NCI-H187 (cell line): ENCODE results near the gene APBB2.
A peak's percentile ranks its signal among the peaks of the same experiment; 100 is the strongest.

Source experiments
- DNase-seq, 2 experiments: peaks; one replicate each; lab custom pipeline; 2025; lab: John Stamatoyannopoulos, UW

Gene APBB2

DNA sequence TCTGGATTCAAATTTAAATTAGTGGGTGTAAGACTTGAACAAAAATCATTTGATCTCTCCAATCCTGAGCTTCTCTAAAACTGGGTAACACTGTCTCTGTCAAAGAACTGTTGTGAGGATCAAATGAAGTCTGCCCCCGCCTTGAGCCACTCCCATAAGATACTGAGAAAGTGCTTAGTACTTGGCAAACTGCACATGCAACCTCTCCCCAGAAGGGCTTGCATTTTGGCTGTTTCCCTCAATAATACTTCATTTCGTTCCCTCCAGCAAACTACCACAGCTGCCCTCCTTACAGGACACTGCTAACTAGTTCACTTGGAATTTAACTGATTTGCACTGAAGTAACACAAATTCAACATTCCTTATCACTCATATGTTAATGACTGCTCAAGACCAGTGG lies 79.8 kb downstream of the APBB2 start:
- no peak for DNase-seq

DNA sequence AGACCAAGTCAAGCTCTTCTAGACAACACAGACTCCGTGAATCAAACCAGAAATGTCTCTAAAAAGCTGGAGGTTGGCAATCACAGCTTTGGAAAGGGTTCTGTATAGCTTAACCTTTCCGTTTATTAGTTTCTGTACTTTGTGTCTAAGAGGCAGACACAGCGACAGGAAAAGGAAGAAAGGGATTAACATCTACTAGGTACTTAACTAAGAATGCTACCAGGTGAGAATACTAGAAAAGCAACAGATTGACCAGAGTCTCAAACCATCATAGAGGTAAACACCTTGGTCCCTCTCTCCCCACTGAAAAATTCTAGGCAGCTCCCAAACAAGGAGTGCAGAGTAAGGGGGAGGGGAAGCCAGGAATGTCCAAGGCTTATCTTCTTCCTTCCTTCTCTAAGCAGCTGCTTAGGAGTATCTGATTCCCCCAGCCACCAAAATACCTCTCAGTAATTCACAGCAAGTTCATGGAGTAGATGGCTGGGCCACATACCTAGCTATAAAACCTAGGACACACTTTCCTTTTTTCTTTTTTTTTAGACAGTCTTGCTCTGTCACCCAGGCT lies 80.8 kb downstream of the APBB2 start:
- DNase-seq: no peak

DNA sequence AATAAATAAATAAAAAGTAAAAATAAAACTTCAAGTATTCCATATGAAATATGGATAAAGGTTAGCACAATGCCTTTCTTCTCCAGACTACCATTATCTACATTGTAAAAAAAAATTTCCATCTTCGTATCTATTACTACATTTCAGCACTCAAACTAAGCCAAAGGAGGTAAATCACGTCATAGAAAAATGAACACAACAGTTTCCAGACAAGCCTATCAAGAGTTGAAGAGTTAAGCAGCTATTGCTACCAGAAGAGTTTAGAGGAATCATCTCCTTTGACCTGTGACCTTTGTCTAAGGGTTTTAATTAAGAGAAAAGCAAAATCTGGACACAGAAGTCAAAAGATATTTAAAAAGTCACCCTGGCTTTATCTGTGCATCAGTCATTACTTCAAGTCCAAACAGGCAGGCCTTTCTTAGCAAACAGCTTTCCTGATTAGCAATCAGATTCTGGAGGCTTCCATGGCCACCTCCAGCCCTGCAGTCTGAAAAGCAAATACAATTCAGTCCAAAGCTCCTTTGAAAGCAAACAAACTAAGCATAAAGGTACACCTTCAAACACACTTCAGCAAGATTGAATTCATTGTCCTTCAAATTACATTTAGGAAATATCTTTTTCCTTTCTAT lies 82.2 kb downstream of the APBB2 start:
- DNase-seq: no peak

DNA sequence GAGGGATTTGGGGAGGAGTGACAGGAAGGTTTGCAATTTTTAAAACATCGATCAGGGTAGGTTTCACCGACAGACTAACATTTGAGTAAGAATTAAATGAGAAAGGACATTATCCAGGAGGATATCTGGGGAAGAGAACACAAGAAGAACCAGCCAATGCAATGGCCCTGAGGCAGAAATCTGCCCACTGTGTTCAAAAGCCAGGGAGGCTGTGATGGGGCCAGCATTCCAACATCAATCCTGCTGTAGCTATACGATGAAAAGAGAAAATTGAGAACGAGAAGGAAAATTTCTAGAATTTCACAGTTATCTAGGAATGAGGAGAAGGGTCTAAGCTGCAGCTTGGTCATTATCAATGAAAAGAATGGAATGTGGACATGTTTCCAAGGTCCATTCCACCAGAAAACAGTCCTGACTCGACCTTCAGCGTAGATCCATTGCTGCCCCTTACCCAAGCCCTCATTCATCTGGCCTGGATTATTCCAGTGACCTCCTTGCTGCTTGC lies 84.4 kb downstream of the APBB2 start:
- no peak for DNase-seq

DNA sequence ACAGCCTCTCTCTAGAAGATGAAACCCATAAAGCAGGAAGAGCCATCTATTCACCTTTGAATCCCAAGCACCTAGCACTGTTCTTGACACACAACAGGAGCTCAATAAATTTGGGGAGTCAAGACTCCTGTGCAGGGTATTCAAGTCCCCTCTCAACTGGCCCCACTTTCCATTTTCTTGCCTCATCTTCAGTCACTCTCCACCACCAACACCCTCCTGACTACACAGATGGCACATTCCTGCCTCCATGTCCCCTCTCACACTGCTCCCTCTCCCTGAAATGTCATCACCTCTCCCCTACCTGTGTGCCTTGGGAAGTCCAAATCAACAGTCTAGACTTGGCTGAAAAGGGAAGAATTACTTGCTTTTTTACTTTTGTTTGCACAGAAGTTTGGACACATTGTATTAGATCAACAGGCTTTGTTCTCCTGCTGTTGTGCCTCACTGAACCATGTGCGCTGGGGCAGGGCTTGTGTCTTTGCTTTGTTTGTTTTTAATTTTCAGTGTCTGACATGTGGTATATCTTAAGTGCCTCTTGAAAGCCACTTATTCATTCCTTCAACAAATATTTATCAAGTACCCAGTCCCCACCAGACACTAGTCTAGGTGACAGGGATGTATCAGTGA lies 85.1 kb downstream of the APBB2 start:
- DNase-seq: no peak

DNA sequence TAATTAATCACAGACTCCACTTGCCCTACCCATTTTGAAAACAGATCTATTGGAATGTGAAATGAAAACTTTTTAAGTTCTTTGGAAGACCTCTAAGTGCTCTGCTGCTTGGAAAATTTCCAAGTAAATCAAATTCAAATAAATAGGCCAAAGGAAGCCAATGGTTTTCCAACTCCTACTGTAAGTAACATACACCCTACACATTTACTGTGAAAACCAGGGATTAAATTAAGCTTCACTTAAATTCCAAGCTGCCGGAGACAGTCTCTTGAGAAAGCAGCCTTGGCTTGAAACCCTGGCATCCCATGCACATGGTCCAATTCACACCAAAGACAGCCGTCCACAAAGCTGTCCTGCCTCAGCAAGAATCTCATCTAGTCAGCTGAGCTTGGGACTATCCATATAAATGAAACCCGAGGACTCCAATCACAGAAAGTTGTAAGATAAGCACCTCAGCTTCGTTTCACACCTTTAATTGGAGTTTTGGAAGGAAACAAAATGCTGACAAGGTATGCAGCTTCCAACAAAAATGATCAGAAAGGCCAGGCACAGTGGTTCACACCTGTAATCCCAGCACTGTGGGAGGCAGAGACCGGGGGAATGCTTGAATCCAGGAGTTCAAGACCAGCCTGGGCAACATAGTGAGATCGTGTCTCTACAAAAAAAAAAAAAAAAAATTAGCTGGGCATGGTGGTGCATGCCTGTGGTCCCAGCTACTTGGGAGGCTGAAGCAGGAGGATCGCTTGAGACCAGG lies 88.6 kb downstream of the APBB2 start:
- DNase-seq: no peak

DNA sequence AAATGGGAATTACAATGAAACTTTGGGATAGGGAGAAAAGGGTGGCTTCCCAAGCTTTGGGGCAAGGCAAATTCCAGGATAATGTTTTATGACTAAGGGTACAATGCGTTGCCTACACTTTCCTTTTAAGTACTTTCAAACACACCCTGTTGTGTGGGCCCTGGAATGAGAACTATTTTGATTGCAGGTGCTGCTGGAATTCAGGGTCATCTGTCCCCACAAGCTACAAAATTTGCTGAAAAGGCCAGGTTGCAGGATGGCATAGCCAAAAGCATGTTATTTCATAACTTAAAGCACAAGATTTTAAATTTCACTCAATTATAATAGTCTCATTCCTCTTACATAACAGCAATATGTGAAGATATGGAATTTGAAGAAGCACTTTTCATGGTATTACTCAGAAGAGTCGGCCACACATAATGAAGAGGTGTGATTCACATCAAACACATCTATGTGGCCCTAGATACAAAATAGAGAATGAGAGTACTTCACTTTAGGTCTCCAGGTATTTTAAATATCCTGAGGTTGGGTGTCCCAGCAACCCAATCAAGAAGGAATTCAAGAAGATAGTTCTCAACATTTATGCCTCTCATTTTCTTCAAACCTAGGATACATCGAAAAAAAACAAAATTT lies 89.3 kb downstream of the APBB2 start:
- DNase-seq: no peak

DNA sequence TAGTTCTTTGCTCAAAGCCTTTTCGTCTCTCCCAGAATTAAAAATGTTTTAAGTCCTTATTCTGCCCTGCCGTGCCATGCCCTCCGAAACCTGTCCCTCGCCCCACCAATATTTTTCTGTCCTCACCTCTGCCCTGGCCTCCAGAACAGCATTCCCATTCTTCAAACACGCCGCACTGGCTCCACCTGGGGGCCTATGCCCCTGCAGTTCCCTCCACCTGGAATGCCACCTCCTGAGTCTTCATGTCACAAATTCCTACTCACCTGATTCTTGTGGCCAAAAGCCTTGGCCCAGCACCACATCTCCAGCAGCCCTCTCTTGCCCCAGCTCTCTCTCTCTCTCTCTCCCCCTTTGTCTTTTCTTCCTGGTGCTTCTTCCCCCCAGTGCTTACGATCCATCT lies 91.6 kb downstream of the APBB2 start:
- no peak for DNase-seq

DNA sequence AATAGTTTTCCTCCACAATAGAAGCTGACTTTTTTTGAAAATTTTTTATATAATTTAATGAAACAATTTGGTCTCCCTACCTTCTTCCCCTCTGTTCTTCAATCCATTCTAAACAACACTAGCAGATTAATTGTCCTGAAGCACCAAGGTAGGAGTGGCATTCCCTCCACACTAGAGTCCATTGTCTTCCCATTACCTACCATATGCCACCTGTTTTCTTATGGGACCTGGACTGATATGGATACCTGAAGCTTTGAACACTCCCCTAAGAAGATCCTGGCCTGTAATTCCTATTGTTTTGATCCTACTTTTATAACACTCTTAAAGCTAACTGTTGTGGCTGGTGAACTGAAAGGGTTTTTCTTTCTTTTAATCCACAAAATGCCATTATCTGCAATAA lies 92.0 kb downstream of the APBB2 start:
- no peak for DNase-seq

DNA sequence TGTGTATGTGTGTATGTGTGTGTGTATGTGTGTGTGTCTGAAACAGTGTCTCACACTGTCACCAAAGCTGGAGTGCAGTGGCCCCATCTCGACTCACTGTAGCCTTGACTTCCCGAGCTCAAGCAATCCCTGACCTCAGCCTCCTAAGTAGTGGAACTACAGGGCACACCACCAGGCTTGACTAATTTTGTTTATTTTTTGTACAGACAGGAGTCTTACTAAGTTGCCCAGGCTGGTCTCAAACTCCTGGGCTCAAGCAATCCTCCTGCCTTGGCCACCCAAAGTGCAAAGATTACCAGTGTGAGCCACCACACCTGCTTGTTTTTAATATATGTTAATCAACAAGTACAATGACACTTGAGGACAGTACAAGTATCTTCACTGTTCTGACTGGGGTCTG lies 92.4 kb downstream of the APBB2 start:
- DNase-seq: no peak

DNA sequence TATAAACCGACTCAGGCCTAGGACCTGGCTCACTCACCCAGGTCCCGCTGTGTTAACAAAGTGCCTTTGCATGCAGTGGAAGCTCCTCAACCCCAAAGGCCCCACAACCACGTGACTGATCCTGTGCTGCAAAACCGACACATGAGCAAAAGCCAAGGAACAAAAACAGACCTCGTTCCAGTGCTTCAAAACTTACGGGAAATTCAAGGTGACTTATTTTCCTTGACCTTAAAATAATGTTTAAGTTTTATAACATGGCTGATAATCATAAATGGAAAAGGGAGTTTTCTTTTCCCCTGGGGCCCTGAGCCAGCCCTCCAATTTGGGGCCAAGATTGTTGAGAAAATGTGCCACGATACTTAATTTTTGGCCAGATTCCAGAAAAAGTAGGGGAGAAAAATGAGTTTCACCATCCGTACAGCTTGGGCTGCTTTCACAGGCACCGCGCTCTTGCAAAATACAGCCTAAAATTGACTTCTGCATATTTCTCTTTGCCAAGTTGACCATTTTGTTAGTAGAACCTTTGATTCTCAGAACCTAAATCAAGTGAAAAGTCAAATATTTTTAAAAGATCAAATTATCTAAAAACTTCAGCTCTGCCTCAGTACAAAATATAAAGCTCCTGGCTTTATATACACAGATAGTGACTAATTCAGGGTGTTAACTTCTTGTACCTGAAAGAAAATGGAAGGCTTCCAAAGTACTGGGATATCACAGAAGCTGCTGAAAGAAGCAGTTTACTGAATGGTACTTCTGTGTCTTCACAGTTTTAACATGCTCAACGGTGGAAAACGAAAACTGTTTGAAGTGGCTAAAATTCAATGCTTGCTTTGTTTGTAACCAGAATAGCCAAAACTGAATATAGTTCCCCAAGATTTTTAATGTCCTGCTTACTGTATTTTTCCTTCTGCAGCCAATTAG lies 93.8 kb downstream of the APBB2 start:
- no peak for DNase-seq

DNA sequence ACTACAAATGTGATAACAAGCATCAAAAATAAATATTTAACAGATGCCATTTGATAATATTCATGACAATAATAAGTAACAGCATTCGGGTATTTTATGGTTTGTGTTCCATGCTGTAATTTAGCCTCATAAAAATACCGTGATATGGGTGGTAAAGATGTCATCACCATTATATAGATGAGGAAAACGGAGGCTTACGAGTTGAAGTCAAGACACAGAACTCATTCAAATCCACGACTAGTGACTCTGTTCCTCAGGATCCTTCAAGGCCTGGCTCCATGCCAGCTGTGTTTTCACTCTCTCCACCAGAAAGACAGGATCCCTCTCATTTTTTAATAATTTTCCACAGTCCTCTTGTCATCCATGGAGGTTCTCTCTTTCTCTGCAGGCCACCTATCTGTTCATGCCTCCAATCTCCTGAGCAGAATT lies 94.5 kb downstream of the APBB2 start:
- DNase-seq: no peak

DNA sequence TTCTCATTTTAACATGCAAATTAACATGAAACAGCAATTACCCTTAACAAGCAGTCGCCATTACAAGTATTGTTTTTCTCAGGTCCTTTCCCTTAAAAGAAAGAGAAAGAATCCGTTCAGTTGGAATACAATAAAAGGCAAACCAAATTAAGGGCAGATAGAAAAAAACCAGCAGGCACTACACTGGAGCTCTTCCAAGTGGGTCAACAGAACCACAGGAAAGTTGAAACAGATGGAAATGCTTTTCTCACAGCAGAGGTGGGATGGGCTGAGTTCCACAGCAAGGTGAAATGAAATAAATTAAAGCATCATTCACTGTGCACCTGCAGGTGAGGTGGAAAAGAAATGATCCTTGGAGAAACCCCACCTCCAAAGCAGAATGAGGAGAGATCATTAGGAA lies 102.6 kb downstream of the APBB2 start:
- no peak for DNase-seq

DNA sequence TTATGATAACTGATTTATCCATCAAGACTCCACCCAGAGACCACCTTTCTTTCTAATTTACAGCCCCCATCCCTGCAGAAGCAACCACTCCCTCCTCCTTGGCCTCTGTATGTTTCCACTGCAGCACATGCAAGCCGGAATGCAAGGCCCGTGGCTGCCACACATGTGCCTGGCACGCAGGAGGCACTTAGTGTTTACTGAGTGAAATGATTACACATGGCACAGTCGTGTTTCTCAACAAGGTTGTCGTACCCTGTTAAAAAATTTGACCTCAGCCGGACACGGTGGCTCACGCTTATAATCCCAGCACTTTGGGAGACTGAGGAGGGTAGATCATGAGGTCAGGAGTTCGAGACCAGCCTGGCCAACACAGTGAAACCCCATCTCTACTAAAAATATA lies 104.3 kb downstream of the APBB2 start:
- DNase-seq: no peak

DNA sequence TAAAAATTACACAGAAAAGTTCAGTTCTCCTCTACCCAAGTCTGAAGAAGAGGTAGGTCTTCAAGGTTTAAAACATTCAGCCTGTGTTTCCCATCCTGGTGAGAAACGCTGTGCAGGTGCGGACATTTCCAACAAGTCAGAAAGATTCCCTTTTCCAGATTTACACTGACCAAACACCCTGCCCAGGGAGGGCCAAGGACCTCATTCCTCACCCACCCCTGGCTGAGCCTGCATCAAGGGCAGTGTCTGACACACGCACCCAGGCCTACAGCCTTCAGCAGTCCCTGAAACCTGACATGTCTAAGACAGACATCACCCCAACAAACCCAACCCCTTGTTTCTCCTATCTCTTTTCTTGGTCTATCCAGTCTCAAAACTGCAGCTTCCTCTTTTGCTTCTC lies 105.9 kb downstream of the APBB2 start:
- DNase-seq: no peak

DNA sequence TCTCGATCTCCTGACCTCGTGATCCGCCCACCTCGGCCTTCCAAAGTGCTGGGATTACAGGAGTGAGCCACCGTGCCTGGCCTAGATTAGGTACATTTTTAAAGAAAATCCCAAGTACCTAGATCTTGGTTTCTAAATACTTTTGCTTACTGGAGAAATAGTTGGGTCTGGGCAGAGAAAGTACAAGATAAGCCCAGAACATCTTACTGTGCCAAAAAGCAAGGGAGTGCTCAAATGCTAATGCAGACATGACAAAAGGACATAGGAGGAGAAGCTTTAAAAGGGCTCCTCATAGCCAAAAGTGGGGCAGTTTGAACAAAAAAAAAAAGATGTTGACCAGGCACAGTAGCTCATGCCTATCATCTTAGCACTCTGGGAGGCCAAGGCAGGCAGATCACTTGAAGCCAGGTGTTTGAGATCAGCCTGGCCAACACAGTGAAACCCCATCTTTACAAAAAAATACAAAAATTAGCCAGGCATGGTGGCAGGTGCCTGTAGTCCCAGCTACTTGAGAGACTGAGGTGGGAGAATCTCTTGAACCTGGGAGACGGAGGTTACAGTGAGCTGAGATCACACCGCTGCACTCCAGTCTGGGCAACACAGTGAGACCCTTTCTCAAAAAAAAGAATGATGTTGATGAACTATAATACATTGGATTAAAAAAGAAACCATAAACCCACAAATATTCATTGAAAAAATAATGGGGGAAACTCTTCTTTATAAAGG lies 107.5 kb downstream of the APBB2 start:
- DNase-seq: no peak

DNA sequence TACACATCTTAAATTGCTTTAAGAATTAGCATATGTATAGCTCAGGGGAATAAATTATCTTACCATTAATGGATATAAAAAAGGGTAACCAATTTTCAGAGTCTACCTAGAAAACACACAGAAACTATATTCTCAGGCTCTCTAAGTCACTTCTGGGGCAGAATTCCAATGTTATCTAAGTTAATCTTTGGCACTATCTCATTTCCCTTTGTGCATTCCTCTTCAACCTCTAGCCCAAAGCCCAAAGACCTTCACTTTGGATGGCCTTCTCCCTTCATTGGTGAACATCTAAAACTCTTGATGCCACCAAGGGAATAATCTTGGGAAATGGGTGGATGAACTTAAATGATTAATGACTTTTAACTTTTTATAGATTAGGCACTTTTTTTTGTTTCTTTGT lies 108.3 kb downstream of the APBB2 start:
- DNase-seq: no peak

DNA sequence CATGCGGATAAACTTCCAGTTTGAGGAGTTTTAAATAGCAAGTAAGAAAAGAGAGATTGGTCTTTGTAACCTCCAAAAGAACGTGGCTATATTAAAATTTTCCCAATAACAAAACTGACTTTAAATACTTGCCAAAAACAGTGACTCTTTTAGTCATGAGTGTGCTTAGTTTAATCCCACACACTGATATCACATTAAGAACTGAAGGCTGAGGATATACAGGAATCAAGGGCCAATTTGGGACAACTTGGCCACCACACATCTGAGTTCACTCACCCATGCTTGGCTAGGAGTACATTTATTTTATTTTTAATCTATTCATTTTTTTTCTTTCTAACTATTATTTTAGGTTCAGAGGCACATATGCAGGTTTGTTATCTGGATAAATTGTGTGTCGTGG lies 110.2 kb downstream of the APBB2 start:
- DNase-seq: no peak

DNA sequence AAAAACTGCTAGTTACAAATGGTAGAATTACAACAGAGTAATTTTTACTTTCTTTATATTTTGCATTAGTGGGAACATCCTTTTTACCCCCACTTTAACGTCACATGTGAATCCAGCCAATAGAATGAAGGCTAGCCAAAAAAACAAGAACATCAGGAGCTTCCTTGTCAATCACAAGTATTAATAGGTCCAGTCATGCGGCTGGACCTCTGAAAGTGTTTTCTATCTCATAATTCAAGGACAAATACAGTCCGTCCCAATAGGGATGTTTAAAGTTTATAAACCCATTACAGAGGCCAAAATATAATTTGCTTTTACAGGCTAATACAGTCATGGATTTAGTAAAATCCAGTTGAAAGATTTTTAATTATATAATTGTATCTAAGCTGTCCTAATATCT lies 110.7 kb downstream of the APBB2 start:
- DNase-seq: no peak

DNA sequence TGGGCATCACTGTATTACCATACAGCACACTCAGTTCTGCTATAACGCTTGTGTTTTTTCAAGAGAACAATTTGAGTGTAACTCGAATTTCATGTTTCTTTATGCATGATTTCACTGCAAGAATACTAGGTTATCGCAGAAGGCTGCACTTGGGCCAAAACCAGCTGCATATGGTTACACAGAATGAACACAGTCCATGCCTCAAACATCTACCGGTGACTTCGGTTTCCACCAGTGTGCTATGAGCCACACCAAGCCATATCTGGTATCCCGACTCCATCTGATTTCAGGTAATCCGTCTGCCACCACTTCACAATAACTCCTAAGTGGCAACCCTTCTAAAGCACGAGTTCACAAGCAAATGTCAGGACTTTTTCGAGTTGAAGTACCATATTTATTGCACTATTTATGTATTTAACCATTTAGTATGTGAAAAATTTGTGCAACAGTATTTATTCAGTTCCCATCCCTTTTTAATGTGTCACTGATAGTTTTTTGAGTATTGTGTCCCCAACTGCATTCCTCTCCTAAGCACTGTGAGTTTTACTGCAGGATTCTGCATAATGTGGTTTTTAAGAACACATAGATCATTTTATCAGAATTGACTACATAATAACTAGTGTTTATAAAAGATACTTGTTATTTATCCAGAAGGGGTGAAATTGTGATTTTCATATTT lies 111.8 kb downstream of the APBB2 start:
- DNase-seq: peak; percentile 50 to 58
